Measurements from ENCODE around the gene INHA. TPM values are rescaled to one million over a fixed set of nuclear protein-coding genes. Genes with fewer than 3 reads are reported as not detected.

Gene INHA
- total RNA-seq = under 0.01 TPM in 1 of 2 replicates, not detected in the other

GRCh38 chr2:219572237-219573001 lies at the start of gene INHA:
Gene INHA, plus strand, starts transcription at chr2:219572310. Its CDS starts 65 bp downstream, at chr2:219572375.
- DNase-seq (ENCODE audit: low read depth in 2 of 2) = no peak

DNA sequence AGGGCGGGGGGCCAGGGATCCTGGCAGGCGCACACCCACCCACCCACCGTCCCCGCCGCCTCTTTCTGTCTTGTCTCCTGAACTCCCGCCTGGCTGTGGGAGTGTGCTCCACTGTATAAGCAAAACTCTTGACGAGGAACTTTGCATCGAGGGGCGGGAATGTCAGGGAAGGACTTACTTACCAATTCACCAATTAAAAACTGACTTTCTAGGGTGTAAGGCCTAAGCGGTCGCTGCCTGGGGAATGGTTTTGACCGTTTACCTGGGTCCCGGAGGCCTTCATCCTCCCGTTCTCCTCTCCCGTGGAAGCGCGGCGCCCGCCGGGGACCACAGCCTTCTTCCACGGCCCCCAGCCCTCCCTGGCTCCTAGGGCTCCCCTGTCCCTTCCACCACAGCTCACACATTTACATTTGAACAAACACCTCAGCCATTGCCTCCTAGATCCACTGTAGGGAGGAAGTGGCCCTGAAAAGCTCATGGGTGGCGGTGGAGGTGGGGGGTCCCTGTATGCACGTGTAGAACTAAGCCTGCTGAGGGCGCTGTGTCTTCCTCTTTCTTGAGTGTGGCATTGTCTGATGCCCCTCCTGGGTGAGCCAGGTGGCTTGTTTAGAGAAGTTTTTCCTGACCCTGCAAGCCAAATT lies 49.0 kb upstream of the INHA start:
- DNase-seq (ENCODE audit: low read depth in 2 of 2) = no peak

DNA sequence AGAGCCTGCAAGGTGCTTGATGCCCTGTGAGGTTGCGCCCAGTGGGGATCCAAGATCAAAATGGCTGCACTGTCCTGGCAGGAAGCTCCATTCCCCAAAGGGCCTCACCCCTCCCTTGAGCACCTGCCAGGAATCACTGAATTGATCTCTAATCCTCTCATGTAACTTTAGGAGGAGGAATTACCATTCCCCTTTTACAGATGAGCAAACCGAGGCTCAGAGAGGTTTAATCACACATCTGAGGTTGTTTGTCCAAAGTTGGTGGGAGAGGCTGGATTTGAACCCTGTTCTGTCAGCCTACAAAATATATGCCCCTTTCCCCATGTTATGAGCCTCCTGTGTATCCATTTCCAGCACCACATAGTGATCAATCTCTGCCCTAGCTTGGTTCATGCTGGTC lies 47.3 kb upstream of the INHA start:
- no peak for DNase-seq (ENCODE audit: low read depth in 2 of 2)

GRCh38 chr2:219525533-219526232 lies 46.4 kb upstream of the INHA start:
- DNase-seq (ENCODE audit: low read depth in 2 of 2) = no peak

- no peak for DNase-seq (ENCODE audit: low read depth in 2 of 2)
These were observed 45.6 kb upstream of the INHA start for GRCh38 chr2:219526320-219527075.

GRCh38 chr2:219527076-219527394 lies 45.1 kb upstream of the INHA start:
- DNase-seq (ENCODE audit: low read depth in 2 of 2) = no peak

GRCh38 chr2:219527472-219527871 lies 44.6 kb upstream of the INHA start:
- DNase-seq (ENCODE audit: low read depth in 2 of 2) = no peak

GRCh38 chr2:219530048-219530963 lies 41.8 kb upstream of the INHA start:
- DNase-seq (ENCODE audit: low read depth in 2 of 2) = peak; percentile 69 to 82

GRCh38 chr2:219531639-219532377 lies 40.3 kb upstream of the INHA start:
- DNase-seq (ENCODE audit: low read depth in 2 of 2) = no peak

DNA sequence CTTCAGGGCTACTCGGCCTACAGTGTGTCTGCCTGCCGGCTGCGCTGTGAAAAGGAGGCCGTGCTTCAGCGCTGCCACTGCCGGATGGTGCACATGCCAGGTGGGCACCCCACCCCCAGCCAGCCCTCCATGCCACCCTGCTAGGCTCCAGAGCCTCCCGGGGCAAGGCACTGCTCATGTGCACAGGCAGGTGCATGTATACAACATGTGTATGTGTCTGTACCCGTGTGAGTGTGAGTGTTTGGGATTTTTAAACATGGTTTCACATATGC lies 39.8 kb upstream of the INHA start:
- DNase-seq (ENCODE audit: low read depth in 2 of 2) = no peak

- no peak for DNase-seq (ENCODE audit: low read depth in 2 of 2)
These were observed 38.0 kb upstream of the INHA start for GRCh38 chr2:219533930-219534661.

- no peak for DNase-seq (ENCODE audit: low read depth in 2 of 2)
These were observed 35.7 kb upstream of the INHA start for GRCh38 chr2:219536425-219536824.

DNA sequence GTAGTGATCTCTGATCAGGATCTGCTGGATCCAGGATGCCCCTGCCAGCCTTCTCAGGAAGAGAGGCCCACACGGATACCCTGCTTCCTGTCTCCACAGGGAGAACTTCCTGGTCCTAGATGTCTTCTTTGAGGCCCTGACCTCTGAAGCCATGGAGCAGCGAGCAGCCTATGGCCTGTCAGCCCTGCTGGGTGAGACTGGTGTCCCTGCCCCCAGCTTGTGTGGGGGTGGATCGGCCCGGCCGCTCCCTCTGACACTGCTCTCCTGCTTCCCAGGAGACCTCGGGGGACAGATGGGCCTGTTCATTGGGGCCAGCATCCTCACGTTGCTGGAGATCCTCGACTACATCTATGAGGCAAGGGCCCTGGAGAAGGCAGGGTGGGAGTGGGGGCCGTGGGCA lies 35.1 kb upstream of the INHA start:
- DNase-seq (ENCODE audit: low read depth in 2 of 2) = no peak

DNA sequence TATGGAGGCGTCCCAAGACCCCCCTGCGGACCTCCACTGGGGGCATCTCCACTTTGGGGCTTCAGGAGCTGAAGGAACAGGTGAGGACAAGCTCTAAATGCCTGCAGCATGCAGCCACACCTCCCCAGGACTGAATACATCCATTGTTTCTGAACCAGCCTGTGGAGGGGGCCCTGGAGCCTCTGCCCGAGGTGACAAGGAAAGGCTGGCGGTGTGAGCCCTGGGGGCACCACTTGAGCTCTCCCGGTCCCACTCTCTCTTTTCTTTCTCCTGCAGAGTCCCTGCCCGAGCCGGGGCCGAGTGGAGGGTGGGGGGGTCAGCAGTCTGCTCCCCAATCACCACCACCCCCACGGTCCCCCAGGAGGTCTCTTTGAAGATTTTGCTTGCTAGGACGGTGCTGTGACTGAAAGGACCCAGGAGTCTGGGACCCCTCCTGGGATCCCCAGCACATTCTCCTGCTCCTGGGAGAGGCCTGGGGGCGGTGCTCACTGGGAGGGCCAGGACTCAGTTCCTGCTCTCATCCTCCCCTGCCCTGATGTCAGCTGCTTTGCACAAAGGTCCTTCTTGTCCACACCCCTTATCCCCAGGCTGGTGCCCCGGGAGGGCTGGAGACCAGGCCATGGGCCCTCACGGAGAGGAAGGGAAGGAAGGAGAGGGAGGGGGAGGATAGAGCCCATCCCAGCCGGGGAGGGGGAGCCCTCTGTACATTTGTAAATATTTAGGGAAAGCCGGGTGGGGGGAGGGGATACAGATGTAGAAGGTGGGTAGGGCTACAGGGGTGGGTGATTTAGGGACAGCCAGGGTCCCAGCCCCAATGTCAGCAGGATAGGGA lies 34.2 kb upstream of the INHA start:
- DNase-seq (ENCODE audit: low read depth in 2 of 2) = no peak

DNA sequence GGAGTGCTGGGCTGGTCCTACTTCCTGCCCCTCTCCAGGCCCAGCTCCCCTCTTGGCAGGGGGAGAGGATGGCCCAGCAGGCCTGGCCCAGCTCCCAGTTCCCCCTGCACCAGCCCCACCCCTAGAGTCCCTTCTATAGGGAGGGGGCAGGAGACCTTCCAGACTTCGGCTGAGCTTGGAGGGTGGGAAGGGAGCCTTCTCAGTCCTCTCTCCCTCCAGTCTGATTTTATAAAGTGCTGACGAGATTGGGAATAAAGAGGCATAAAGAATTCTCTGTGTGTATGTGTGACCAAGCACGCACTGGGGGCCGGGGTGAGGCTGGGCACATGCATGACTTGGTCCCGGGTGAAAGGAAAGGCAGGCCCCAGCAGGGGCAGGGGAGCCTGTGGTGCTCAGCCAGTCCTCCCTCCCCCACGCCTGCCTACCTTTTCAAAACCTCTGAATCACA lies 33.6 kb upstream of the INHA start:
- DNase-seq (ENCODE audit: low read depth in 2 of 2) = no peak

GRCh38 chr2:219538956-219539788 lies 32.9 kb upstream of the INHA start:
- DNase-seq (ENCODE audit: low read depth in 2 of 2) = no peak

- no peak for DNase-seq (ENCODE audit: low read depth in 2 of 2)
These were observed 32.0 kb upstream of the INHA start for GRCh38 chr2:219539926-219540678.

All from dermis microvascular lymphatic vessel endothelial cell (primary cell).